D721Med (cell line): ENCODE results near the gene CES2.
"Not testable (repeated sequence)": the region's sequence is repeated elsewhere in the genome, so short reads cannot be mapped to it uniquely, and the experiment has no call there.

Experiments
- DNase-seq: peaks from one replicate; pipeline ENCODE4 v3.0.0; 2011; ENCODE audit warnings: low spot score; ENCODE audit not compliant: insufficient read length
- FAIRE-seq: peaks from 2 replicates; lab custom pipeline; 2011; peaks lifted over from hg19 to GRCh38; lab: Jason Lieb, UNC
- CTCF ChIP-seq: IDR thresholded peaks from 2 replicates; pipeline ENCODE4 v1.5.1; 2012; ENCODE audit warnings: mild to moderate bottlenecking, control low read depth; ENCODE audit not compliant: insufficient read depth; ENCODE audit errors: missing control alignments

CES2 gene

DNA sequence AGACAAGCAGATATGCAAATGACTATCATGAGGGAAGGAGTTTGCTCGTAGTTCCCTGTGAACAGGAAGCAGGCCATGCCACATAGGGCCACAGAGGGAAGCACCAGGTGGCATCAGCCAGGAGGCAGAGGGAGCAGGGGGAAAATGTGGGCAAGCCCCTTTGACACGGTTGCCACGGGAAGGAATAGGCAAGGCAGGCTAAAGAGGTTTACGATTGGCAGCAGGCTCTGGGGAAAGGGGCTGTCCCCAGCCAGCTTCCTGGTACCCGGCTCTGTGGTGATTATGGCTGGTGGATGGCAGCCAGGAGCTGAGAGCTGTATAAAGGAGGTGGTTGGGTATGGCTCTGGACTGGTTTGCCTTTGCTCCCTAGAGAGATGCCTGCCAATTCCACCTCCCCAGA lies 26.6 kb downstream of the CES2 start:
- FAIRE-seq (no peak), DNase-seq (no peak)

GRCh38 chr16:66964049-66964448 lies 28.7 kb downstream of the CES2 start:
- FAIRE-seq (no peak), DNase-seq (no peak)
- TF ChIP-seq CTCF: no peak

More for the DNA sequence above, 26.6 kb downstream of the CES2 start:
- no peak for TF ChIP-seq CTCF

GRCh38 chr16:66968847-66969246 lies 33.5 kb downstream of the CES2 start:
- TF ChIP-seq CTCF: no peak
- no peak for FAIRE-seq

DNA sequence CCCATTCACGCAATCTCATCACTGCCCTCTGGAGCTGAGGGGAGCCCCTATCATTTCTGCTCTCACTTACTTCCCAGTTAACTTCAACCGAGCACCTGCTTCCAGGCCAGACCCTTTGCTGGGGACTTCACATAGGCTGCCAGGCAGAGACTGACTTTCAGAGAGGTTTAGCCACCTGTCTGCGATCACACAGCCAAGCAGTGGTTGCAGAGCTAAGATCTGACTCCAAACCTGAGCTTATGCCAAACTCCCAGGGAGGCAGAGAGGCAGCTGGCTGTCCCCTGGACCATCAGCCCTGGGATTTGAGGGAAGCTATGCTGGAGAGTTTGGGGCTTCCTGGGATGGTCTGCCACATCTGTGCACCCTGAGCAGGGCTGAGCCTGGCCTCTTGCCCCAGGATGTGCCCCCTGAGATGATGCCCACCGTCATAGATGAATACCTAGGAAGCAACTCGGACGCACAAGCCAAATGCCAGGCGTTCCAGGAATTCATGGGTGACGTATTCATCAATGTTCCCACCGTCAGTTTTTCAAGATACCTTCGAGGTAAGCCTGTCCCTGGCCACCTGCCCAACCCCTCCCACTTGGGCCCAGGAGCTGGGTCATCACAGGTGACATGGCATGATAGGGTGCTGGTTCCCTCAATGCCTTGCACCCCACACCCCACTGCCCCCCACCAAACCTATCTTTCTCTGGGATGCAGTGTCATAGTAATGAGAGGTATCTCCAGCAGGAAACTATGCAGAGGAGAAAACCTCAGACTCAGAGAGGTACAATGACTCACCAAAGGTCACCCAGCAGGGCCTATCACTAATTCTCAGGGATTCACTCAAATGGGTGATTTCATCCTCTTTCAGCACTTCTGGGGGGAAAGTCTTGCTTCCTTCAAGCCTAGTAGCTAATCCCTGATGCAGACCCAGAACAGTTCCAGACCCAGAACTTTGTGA lies 35.7 kb downstream of the CES2 start:
- no peak for FAIRE-seq
- no peak for TF ChIP-seq CTCF

More at GRCh38 chr16:66968847-66969246, 33.5 kb downstream of the CES2 start:
- no peak for DNase-seq

GRCh38 chr16:66972983-66973382 lies 37.7 kb downstream of the CES2 start:
- FAIRE-seq (no peak), DNase-seq (no peak)
- no peak for TF ChIP-seq CTCF

More for the DNA sequence above, 35.7 kb downstream of the CES2 start:
- DNase-seq: no peak

DNA sequence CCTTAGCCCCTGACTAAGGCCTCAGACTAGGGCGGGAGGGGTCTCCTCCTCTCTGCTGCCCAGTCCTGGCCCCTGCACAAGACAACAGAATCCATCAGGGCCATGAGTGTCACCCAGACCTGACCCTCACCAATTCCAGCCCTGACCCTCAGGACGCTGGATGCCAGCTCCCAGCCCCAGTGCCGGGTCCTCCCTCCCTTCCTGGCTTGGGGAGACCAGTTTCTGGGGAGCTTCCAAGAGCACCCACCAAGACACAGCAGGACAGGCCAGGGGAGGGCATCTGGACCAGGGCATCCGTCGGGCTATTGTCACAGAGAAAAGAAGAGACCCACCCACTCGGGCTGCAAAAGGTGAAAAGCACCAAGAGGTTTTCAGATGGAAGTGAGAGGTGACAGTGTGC lies 38.4 kb downstream of the CES2 start:
- DNase-seq (no peak), FAIRE-seq (no peak)
- TF ChIP-seq CTCF: no peak

DNA sequence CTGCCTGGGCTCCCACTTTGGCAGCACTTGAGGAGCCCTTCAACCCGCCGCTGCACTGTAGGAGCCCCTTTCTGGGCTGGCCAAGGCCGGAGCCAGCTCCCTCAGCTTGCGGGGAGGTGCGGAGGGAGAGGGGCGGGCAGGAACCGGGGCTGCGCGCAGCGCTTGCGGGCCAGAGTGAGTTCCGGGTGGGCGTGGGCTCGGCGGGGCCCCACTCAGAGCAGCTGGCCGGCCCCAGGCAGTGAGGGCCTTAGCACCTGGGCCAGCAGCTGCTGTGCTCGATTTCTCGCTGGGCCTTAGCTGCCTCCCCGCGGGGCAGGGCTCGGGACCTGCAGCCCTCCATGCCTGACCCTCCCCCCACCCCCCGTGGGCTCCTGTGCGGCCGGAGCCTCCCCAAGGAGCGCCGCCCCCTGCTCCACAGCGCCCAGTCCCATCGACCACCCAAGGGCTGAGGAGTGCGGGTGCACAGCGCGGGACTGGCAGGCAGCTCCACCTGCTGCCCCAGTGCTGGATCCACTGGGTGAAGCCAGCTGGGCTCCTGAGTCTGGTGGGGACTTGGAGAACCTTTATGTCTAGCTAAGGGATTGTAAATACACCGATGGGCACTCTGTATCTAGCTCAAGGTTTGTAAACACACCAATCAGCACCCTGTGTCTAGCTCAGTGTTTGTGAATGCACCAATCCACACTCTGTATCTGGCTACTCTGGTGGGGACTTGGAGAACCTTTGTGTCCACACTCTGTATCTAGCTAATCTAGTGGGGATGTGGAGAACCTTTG lies 39.0 kb downstream of the CES2 start:
- DNase-seq, FAIRE-seq: not testable (repeated sequence)

- not testable (repeated sequence) for FAIRE-seq, DNase-seq
Observed at GRCh38 chr16:66974932-66975246, 39.6 kb downstream of the CES2 start.
